Testis (tissue), 2 donors: ENCODE data around the gene GID4.

Experiments used
- POLR2A ChIP-seq: fragments of 450-650 bp; IDR thresholded peaks from one replicate; pipeline ENCODE4 v1.6.1; 2017; ENCODE audit warnings: antibody characterized with exemption, mild to moderate bottlenecking, moderate library complexity
- TF ChIP-seq, protein P1 (sequence below), 3 experiments: fragments of 450-650 bp in 2 of 3; fragments of 200-600 bp in 1 of 3; sonication (generic) in 1 of 3; IDR thresholded peaks; one replicate each; pipeline ENCODE4 v1.5.1; 2016 to 2019; ENCODE audit warnings: antibody characterized with exemption in 3 of 3, mild to moderate bottlenecking in 2 of 3, moderate library complexity in 1 of 3

DNA sequence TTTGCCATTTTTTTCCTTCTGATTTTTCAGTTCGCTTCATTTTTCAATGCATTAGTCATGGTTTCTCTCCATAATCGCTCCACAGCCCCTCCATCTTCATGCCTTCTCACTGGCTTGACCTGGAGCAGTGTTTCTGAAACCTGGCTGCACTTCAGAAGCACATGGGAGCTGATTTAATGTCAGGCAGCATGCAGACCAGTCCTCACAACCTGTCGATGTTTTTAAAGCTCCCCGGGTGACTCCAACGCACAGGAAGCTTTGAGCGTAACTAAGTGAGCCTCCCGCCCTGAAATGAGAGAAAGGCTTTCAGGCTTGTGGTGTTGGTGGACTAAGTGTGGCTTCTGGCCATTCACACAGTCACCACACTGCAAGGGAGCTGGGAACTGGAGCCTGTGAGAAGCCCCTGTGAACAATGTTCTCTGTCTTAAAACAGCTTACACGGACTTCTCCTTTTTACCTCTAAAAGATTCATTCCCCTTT, 31.7 kb downstream of the GID4 start:
- TF ChIP-seq, protein P1, sequence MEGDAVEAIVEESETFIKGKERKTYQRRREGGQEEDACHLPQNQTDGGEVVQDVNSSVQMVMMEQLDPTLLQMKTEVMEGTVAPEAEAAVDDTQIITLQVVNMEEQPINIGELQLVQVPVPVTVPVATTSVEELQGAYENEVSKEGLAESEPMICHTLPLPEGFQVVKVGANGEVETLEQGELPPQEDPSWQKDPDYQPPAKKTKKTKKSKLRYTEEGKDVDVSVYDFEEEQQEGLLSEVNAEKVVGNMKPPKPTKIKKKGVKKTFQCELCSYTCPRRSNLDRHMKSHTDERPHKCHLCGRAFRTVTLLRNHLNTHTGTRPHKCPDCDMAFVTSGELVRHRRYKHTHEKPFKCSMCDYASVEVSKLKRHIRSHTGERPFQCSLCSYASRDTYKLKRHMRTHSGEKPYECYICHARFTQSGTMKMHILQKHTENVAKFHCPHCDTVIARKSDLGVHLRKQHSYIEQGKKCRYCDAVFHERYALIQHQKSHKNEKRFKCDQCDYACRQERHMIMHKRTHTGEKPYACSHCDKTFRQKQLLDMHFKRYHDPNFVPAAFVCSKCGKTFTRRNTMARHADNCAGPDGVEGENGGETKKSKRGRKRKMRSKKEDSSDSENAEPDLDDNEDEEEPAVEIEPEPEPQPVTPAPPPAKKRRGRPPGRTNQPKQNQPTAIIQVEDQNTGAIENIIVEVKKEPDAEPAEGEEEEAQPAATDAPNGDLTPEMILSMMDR (IDR thresholded peaks at IDR 0.05), result no peak
- no peak for TF ChIP-seq POLR2A
